Gastrocnemius medialis (tissue), 4 donors: ENCODE data around the gene KLHL15.

Experiments
- CTCF ChIP-seq, 5 experiments: fragments of 450-650 bp in 3 of 5; fragments of 200-600 bp in 2 of 5; sonication (generic) in 2 of 5; IDR thresholded peaks in 4 of 5; conservative IDR thresholded peaks in 1 of 5; 1 replicate in 4 of 5; 2 replicates in 1 of 5; pipeline ENCODE4 v1.5.1; 2016 to 2019; ENCODE audit warnings: antibody characterized with exemption in 5 of 5, mild to moderate bottlenecking in 3 of 5, moderate library complexity in 3 of 5
- POLR2A ChIP-seq, 2 donors: fragments of 450-650 bp; IDR thresholded peaks; one replicate each; pipeline ENCODE4 v1.6.1; 2017; ENCODE audit warnings: antibody characterized with exemption in 2 of 2, mild to moderate bottlenecking in 2 of 2, moderate library complexity in 2 of 2

- TF ChIP-seq CTCF (IDR thresholded peaks at IDR 0.05 in 4 of 5, conservative IDR thresholded peaks at IDR 0.05 in 1 of 5) (no peak), POLR2A (IDR thresholded peaks at IDR 0.05) (no peak)
These were observed 28.0 kb upstream of the KLHL15 start for GRCh38 chrX:24055043-24055356.
